Adrenal gland (tissue), 5 donors: ENCODE measurements around the gene ALLC.

Experiments used
- POLR2A ChIP-seq, 2 donors: fragments of 450-650 bp; IDR thresholded peaks; one replicate each; pipeline ENCODE4 v1.6.1; 2017; ENCODE audit warnings: antibody characterized with exemption in 2 of 2, mild to moderate bottlenecking in 2 of 2, moderate library complexity in 1 of 2
- TF ChIP-seq, protein P1 (sequence below), 6 experiments: fragments of 450-650 bp in 4 of 6; fragments of 200-600 bp in 2 of 6; sonication (generic) in 1 of 6; IDR thresholded peaks; 1 replicate in 5 of 6; 2 replicates in 1 of 6; pipeline versions ENCODE4 v1.5.1 to v1.8.0; 2016 to 2021; ENCODE audit warnings: antibody characterized with exemption in 6 of 6, mild to moderate bottlenecking in 2 of 6, moderate library complexity in 1 of 6
- donor health status: DM: no; HTN: no; CAD: no.

DNA sequence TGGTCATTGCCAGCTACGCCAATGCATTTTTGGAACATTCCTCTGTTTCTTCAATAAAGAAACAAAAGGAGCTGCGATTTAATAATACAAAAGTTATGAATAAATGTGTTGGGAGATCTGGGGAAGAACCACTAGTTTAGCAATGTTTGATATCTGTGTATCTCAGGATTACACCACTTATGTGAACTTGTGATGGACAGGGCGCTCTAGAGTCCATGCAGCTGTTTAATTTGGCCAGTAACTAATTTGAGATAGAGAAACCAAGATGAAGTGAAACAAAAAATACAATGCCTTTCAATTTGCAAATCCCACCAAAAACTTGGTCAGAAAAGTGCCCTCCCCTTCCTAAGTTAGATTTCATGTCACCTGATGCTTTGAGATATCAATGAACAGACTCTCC lies 38.5 kb downstream of the ALLC start:
- TF ChIP-seq, protein P1, sequence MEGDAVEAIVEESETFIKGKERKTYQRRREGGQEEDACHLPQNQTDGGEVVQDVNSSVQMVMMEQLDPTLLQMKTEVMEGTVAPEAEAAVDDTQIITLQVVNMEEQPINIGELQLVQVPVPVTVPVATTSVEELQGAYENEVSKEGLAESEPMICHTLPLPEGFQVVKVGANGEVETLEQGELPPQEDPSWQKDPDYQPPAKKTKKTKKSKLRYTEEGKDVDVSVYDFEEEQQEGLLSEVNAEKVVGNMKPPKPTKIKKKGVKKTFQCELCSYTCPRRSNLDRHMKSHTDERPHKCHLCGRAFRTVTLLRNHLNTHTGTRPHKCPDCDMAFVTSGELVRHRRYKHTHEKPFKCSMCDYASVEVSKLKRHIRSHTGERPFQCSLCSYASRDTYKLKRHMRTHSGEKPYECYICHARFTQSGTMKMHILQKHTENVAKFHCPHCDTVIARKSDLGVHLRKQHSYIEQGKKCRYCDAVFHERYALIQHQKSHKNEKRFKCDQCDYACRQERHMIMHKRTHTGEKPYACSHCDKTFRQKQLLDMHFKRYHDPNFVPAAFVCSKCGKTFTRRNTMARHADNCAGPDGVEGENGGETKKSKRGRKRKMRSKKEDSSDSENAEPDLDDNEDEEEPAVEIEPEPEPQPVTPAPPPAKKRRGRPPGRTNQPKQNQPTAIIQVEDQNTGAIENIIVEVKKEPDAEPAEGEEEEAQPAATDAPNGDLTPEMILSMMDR (IDR thresholded peaks at IDR 0.05) = no peak
- TF ChIP-seq POLR2A (IDR thresholded peaks at IDR 0.05) = no peak
